Kidney (tissue), 14 donors: Measurements from ENCODE around the gene SNX2. TPM values are rescaled to one million over a fixed set of nuclear protein-coding genes. Genes with fewer than 3 reads are reported as not detected.
"Not testable (repeated sequence)": the region's sequence is repeated elsewhere in the genome, so short reads cannot be mapped to it uniquely, and the experiment has no call there.

Source experiments
- DNase-seq, 5 donors: peaks; one replicate each; pipeline ENCODE4 v3.0.0-alpha.2; 2013 to 2020
- FAIRE-seq: peaks from 2 replicates; lab custom pipeline; 2012; peaks lifted over from hg19 to GRCh38; lab: Jason Lieb, UNC
- H3K27ac ChIP-seq, 2 donors: one replicate each; pipeline ENCODE4 v1.7.0; 2013; ENCODE audit warnings: low read depth in 2 of 2, low read length in 2 of 2, inconsistent platforms in 1 of 2
- H3K27me3 ChIP-seq: one replicate; pipeline ENCODE4 v1.7.1; 2013; ENCODE audit warnings: low read length, inconsistent platforms; ENCODE audit not compliant: control insufficient read depth, insufficient read depth
- H3K36me3 ChIP-seq, 3 donors: one replicate each; pipeline versions ENCODE4 v1.7.0 to v1.7.1; 2013; ENCODE audit warnings: low read length in 3 of 3, control low read depth in 1 of 3, inconsistent platforms in 1 of 3; ENCODE audit not compliant: insufficient read depth in 3 of 3, control insufficient read depth in 2 of 3
- H3K4me1 ChIP-seq, 3 donors: one replicate each; pipeline versions ENCODE4 v1.7.0 to v1.7.1; 2013; ENCODE audit warnings: low read length in 3 of 3, inconsistent platforms in 1 of 3, low read depth in 1 of 3; ENCODE audit not compliant: control insufficient read depth in 2 of 3, insufficient read depth in 2 of 3
- H3K4me3 ChIP-seq, 3 donors: one replicate each; pipeline versions ENCODE4 v1.7.0 to v1.8.1; 2013; ENCODE audit warnings: low read length in 3 of 3, control low read depth in 1 of 3, inconsistent platforms in 1 of 3
- H3K9ac ChIP-seq, 3 donors: one replicate each; pipeline versions ENCODE4 v1.7.0 to v1.7.1; 2013; ENCODE audit warnings: low read length in 3 of 3, control low read depth in 1 of 3, inconsistent platforms in 1 of 3
- H3K9me3 ChIP-seq, 3 donors: one replicate each; pipeline versions ENCODE4 v1.7.0 to v1.7.1; 2013; ENCODE audit warnings: low read length in 3 of 3, control low read depth in 1 of 3, inconsistent platforms in 1 of 3; ENCODE audit not compliant: control insufficient read depth in 2 of 3, insufficient read depth in 1 of 3
- intact Hi-C: fragments of 100-400 bp; cut with DNase I; formaldehyde crosslinking; loops from one replicate; pipeline ENCODE4 v1.11.1; 2022
- polyA plus RNA-seq: library from polyadenylated mRNA; stranded (reverse); fragments of 350-450 nt; fragmentation: Illumina TruSeq; extraction: RNeasy Lipid Tissue Mini Kit (QIAGEN cat#74804); gene quantifications from one replicate; pipeline ENCODE4 v1.2.3, GENCODE V29; 2014; ENCODE audit warnings: low read depth, low replicate concordance; ENCODE audit not compliant: insufficient read depth
- total RNA-seq: library from RNA; stranded (reverse); fragmentation: NEBNext Ultra II Directional; extraction: Animal tissue kit (Norgen Biotek cat#: 25700); gene quantifications from one replicate; pipeline ENCODE4 v1.2.1, GENCODE V29; 2021
- TF ChIP-seq, protein P1 (sequence below): IDR thresholded peaks from 3 replicates; pipeline ENCODE4 v1.5.1; 2012; ENCODE audit warnings: mild to moderate bottlenecking, moderate library complexity, borderline replicate concordance; ENCODE audit not compliant: insufficient read depth; ENCODE audit errors: extremely low read depth
- donor health status: control.
- donor health status: control.
- donor health status: control.
- donor health status: control.
- donor health status: control.
- donor health status: DM: yes; HTN: yes; CAD: no.
- donor health status: Normal renal cell carcinoma (clear cell type).

Gene SNX2
- total and polyA plus RNA-seq, 2 donors from 2014 or later: 75.8 to 81.3 TPM

DNA sequence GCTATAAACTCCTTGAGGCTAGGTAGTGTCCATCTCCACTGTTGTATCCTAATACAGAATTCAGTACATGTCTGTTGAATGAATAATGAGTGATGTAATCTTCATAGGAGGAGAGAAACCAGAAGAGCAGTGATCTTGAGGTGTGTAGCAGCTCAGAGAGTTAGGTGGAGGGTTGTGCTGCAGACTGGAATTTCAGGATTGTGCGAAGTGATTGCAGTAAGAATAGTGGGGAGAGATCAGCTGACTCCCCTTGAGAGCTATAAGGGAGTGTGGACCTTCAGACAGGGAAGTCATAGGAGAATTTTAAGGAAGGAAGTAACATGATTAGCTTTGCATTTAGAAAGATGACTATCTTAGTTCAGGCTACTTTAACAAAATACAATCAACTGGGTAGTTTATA, 74.9 kb downstream of the SNX2 start:
- Histone ChIP-seq H3K4me1 (peaks cover 0 to 2% (median 0%) of the 10 kb centered on the region in 3 donors), H3K4me3 (no peak overlapping the region), H3K27ac (no peak overlapping the region), H3K9ac (no peak overlapping the region), H3K36me3 (no peaks in the 10 kb centered on the region), H3K9me3 (no peaks in the 10 kb centered on the region), H3K27me3 (no peaks in the 10 kb centered on the region)
- FAIRE-seq (no peak), DNase-seq (no peak)
- TF ChIP-seq, protein P1, sequence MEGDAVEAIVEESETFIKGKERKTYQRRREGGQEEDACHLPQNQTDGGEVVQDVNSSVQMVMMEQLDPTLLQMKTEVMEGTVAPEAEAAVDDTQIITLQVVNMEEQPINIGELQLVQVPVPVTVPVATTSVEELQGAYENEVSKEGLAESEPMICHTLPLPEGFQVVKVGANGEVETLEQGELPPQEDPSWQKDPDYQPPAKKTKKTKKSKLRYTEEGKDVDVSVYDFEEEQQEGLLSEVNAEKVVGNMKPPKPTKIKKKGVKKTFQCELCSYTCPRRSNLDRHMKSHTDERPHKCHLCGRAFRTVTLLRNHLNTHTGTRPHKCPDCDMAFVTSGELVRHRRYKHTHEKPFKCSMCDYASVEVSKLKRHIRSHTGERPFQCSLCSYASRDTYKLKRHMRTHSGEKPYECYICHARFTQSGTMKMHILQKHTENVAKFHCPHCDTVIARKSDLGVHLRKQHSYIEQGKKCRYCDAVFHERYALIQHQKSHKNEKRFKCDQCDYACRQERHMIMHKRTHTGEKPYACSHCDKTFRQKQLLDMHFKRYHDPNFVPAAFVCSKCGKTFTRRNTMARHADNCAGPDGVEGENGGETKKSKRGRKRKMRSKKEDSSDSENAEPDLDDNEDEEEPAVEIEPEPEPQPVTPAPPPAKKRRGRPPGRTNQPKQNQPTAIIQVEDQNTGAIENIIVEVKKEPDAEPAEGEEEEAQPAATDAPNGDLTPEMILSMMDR: no peak
- intact Hi-C loops: no loop called here

DNA sequence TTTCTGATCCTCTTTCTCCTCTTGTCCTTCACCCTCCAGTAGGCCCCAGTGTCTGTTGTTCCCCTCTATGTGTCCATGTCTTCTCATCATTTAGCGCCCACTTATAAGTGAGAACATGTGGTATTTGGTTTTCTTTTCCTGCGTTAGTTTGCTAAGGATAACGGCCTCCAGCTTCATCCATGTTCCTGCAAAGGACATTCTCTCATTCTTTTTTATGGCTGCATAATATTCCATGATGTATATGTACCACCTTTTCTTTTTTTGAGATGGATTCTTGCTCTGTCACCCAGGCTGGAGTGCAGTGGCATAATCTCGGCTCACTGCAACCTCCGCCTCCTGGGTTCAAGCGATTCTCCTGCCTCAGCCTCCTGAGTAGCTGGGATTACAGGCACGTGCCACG, 82.7 kb downstream of the SNX2 start:
- H3K27me3 ChIP-seq, H3K27ac ChIP-seq, intact Hi-C loops, H3K4me3 ChIP-seq, H3K9ac ChIP-seq, H3K9me3 ChIP-seq, H3K36me3 ChIP-seq, DNase-seq, FAIRE-seq, H3K4me1 ChIP-seq: not testable (repeated sequence)

DNA sequence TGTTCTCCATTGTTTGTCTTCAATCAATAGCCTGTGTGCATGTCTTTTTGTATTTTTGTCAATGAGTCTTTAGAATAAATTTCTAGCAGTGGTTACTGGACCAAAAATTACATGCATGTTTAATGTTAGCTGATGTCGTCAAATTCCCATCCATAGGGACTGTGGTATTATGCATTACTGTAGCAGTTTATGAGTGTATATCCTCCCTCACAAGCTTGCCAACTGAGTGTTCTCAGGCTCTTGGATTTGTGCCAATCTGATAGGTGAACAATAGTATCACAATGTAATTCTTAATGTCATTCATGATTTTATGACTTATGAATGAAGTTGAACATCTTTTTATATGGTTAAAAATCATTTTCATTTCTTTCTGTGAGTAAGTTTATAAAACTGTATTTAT, 83.6 kb downstream of the SNX2 start:
- no peaks in the 10 kb centered on the region for H3K9me3 ChIP-seq
- H3K4me1 ChIP-seq: peaks cover 0 to 2% (median 0%) of the 10 kb centered on the region in 3 donors
- TF ChIP-seq, protein P1: no peak
- H3K36me3 ChIP-seq: no peaks in the 10 kb centered on the region
- no peaks in the 10 kb centered on the region for H3K27me3 ChIP-seq
- intact Hi-C loops: no loop called here
- FAIRE-seq (no peak), DNase-seq (no peak)
- no peak overlapping the region for H3K9ac ChIP-seq
- H3K27ac ChIP-seq: no peak overlapping the region
- no peak overlapping the region for H3K4me3 ChIP-seq

DNA sequence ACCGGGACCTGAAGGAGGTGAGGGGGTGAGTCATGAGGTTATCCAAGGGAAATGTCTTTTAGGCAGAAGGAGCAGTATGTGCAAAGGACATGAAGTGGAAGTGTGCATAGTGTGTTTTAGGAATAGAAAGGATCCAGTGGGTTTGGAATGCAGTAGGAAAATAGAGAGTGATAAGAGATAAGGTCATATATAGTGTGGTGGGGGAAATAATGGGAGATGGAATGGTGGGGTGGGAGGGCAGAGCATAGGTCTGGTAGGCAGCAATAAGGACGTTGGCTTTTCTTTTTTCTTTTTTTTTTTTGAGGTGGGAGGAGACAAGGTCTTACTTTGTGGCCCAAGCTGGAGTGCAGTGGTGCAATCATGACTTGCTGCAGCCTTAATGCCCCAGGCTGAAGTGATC, 88.4 kb downstream of the SNX2 start:
- Histone ChIP-seq H3K36me3 (no peaks in the 10 kb centered on the region), H3K9me3 (no peaks in the 10 kb centered on the region), H3K27me3 (no peaks in the 10 kb centered on the region), H3K4me3 (no peak overlapping the region), H3K9ac (no peak overlapping the region), H3K27ac (no peak overlapping the region), H3K4me1 (peaks cover 0 to 3% (median 2%) of the 10 kb centered on the region in 3 donors)
- intact Hi-C loops: no loop called here
- DNase-seq (no peak), FAIRE-seq (no peak)
- TF ChIP-seq, protein P1: no peak
